Measurements from ENCODE around the gene ATP13A1.

GRCh38 chr19:19636573-19637185, 26.8 kb downstream of the ATP13A1 start:
- TF ChIP-seq CTCF (IDR thresholded peaks at IDR 0.05) = no peak
- TF ChIP-seq POLR2A (IDR thresholded peaks at IDR 0.05) = no peak

All from body of pancreas (tissue), 4 donors.